ENCODE results near the gene SCAMP4. TPM values are rescaled to one million over a fixed set of nuclear protein-coding genes. Genes with fewer than 3 reads are reported as not detected.

SCAMP4 gene
- polyA plus RNA-seq, 1 experiment: 6.7 TPM

DNA sequence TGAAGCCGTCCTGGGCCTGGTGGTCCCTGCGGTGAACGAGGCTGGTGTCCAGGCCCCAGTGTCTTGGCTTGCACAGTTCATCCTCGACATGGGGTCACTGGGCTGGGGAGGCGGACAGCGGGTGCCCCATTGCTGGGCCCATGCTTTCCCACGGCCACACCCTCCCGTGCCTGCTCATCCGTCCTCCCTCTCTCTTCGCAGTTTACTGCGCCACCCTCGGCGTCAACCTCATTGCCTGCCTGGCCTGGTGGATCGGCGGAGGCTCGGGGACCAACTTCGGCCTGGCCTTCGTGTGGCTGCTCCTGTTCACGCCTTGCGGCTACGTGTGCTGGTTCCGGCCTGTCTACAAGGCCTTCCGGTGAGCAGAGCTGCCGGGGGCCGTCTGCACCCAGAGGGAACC is 12.7 kb downstream of the SCAMP4 start:
- CTCF ChIA-PET: no interaction called here
- Histone ChIP-seq H3K27ac (ENCODE audit: low read depth, low read length) (no peak overlapping the region), H3K9me3 (ENCODE audit: control insufficient read depth, insufficient read depth, low read length) (peaks cover 13% of the 10 kb centered on the region; the same call in 1 of the 2 replicates), H3K27me3 (ENCODE audit: control insufficient read depth, insufficient read depth, low read length) (no peaks in the 10 kb centered on the region), H3K4me3 (ENCODE audit: low read depth, low read length) (no peak overlapping the region)
- no peak for DNase-seq (ENCODE audit: low read depth, low spot score)
- TF ChIP-seq, protein P1, sequence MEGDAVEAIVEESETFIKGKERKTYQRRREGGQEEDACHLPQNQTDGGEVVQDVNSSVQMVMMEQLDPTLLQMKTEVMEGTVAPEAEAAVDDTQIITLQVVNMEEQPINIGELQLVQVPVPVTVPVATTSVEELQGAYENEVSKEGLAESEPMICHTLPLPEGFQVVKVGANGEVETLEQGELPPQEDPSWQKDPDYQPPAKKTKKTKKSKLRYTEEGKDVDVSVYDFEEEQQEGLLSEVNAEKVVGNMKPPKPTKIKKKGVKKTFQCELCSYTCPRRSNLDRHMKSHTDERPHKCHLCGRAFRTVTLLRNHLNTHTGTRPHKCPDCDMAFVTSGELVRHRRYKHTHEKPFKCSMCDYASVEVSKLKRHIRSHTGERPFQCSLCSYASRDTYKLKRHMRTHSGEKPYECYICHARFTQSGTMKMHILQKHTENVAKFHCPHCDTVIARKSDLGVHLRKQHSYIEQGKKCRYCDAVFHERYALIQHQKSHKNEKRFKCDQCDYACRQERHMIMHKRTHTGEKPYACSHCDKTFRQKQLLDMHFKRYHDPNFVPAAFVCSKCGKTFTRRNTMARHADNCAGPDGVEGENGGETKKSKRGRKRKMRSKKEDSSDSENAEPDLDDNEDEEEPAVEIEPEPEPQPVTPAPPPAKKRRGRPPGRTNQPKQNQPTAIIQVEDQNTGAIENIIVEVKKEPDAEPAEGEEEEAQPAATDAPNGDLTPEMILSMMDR (IDR thresholded peaks at IDR 0.05; ENCODE audit: low read depth, low read length): no peak
- POLR2A ChIA-PET: interaction anchor here (0.7 kb wide), 1 partner anchor 27 kb away, joined by 3 read pairs; no protein-coding TSS in a partner anchor

DNA sequence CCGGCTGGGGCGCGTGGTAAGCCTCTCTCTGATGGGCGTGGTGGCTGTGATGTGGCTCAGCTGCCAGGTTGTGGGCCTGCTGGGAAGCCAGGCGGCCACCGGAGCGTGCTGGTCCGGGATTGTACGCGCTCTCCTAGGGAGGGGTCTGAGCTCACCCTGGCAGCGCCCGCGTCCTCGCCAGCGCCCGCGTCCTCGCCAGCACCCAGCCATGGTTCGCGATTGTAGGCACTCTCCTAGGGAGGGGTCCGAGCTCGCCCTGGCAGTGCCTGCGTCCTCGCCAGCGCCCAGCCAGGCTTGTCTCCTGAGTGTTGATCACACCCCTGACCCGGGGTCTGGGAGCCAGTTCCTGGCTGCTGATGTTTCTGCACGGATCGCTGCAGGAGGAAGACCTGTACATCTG is 13.8 kb downstream of the SCAMP4 start:
- Histone ChIP-seq H3K4me3 (ENCODE audit: low read depth, low read length) (no peak overlapping the region), H3K9me3 (ENCODE audit: control insufficient read depth, insufficient read depth, low read length) (peaks cover 11% of the 10 kb centered on the region; the same call in 1 of the 2 replicates), H3K27ac (ENCODE audit: low read depth, low read length) (no peak overlapping the region), H3K27me3 (ENCODE audit: control insufficient read depth, insufficient read depth, low read length) (no peaks in the 10 kb centered on the region)
- CTCF ChIA-PET: no interaction called here
- TF ChIP-seq, protein P1 (IDR thresholded peaks at IDR 0.05; ENCODE audit: low read depth, low read length): no peak
- POLR2A ChIA-PET: no interaction called here
- DNase-seq (ENCODE audit: low read depth, low spot score): no peak

DNA sequence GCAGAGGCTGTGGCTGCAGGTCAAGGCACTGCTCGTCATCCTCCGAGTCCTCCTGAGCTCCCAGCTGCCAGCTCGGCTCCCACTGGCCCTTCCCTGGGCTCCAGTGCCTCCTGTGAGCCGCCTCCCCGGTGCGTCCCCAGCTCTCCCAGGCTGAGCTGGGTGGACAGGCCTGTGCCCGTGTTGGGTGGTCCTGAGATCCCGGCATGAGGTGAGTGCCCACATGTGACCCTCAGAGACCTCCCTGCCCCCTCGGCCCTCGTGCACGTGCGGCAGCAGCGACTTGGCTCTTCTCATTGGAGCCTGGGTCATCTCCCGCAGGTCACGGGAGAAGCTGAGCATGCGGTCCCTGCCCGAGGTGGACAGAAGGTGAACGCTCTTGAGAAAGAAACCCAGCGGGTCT is 15.4 kb downstream of the SCAMP4 start:
- no peak for DNase-seq (ENCODE audit: low read depth, low spot score)
- Histone ChIP-seq H3K4me3 (ENCODE audit: low read depth, low read length) (no peak overlapping the region), H3K27ac (ENCODE audit: low read depth, low read length) (no peak overlapping the region), H3K27me3 (ENCODE audit: control insufficient read depth, insufficient read depth, low read length) (no peaks in the 10 kb centered on the region), H3K9me3 (ENCODE audit: control insufficient read depth, insufficient read depth, low read length) (peaks cover 7% of the 10 kb centered on the region; the same call in 1 of the 2 replicates)
- TF ChIP-seq, protein P1 (IDR thresholded peaks at IDR 0.05; ENCODE audit: low read depth, low read length): no peak
- ChIA-PET POLR2A (no interaction called here), CTCF (interaction anchor here (0.9 to 1.2 kb wide), 2 partner anchors 9 kb away, joined by 4 read pairs; no protein-coding TSS in a partner anchor)

DNA sequence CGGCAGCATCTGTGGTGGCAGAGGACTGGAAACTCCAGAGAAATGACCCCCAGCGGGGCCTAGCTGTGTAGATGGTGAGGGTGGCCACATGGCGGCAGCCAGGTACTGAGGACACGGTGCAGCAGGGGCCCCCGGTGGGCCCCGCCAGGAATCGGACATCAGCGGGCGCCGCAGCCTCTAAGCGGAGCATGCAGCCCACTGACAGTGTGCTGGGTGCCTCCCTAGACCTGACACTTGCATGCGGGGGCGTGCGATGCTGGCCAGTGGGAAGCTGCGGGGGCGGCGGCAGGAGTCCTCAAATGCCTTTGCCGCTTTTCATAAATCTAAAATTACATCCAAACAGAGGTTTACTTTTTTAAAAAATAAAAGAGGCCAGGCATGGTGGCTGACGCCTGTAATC is 16.1 kb downstream of the SCAMP4 start:
- TF ChIP-seq, protein P1 (IDR thresholded peaks at IDR 0.05; ENCODE audit: low read depth, low read length): no peak
- Histone ChIP-seq H3K27me3 (ENCODE audit: control insufficient read depth, insufficient read depth, low read length) (no peaks in the 10 kb centered on the region), H3K9me3 (ENCODE audit: control insufficient read depth, insufficient read depth, low read length) (peaks cover 7% of the 10 kb centered on the region; the same call in 1 of the 2 replicates), H3K4me3 (ENCODE audit: low read depth, low read length) (no peak overlapping the region), H3K27ac (ENCODE audit: low read depth, low read length) (no peak overlapping the region)
- POLR2A ChIA-PET: no interaction called here
- DNase-seq (ENCODE audit: low read depth, low spot score): no peak
- CTCF ChIA-PET: interaction anchor here (1.2 kb wide), 1 partner anchor 9 kb away, joined by 4 read pairs; no protein-coding TSS in a partner anchor

DNA sequence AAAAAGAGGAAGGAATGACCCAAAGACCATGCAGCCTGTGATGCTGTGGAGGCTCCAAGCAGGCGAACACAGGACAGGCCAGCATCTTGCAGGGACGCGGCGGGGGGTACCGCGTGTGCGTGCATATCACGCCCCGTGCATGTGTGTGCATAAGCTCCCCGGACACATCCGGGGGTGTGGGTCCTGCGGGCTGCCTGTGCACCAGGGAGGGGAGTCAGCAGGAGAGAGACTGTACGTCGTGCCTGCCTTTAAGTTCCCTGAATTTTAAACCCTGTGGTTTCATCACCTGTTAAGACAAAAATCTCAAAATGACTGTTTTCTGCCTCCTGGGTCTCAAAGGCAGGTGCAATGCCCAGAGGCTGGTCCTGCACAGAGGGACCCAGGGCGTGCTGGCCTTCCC is 16.6 kb downstream of the SCAMP4 start:
- no peak for DNase-seq (ENCODE audit: low read depth, low spot score)
- no peaks in the 10 kb centered on the region for H3K27me3 ChIP-seq (ENCODE audit: control insufficient read depth, insufficient read depth, low read length)
- no peak overlapping the region for H3K27ac ChIP-seq (ENCODE audit: low read depth, low read length)
- peaks cover 7% of the 10 kb centered on the region; the same call in 1 of the 2 replicates for H3K9me3 ChIP-seq (ENCODE audit: control insufficient read depth, insufficient read depth, low read length)
- TF ChIP-seq, protein P1 (IDR thresholded peaks at IDR 0.05; ENCODE audit: low read depth, low read length): no peak
- ChIA-PET CTCF (interaction anchor here (1.2 kb wide), 1 partner anchor 8 kb away, joined by 4 read pairs; no protein-coding TSS in a partner anchor), POLR2A (no interaction called here)
- H3K4me3 ChIP-seq (ENCODE audit: low read depth, low read length): no peak overlapping the region
